ENCODE data around the gene DENND6B.

GRCh38 chr22:50315289-50316113 lies 11.3 kb downstream of the DENND6B start:
- no peak for TF ChIP-seq CTCF (IDR thresholded peaks at IDR 0.05)
- no peak for TF ChIP-seq POLR2A (IDR thresholded peaks at IDR 0.05)

Data from body of pancreas (tissue), 4 donors.